Measurements from ENCODE around the gene TP53TG3F. TPM values are rescaled to one million over a fixed set of nuclear protein-coding genes. Genes with fewer than 3 reads are reported as not detected.

The TP53TG3F gene
- not detected in 2 replicates for total RNA-seq (ENCODE audit: low replicate concordance)

GRCh38 chr16:33459312-33459711 lies at the start of gene TP53TG3F:
Gene TP53TG3F (plus strand): TSS chr16:33459612. CDS start chr16:33459680, 68 bp downstream.

Other genes starting within 250 kb of the TP53TG3F start
- gene TP53TG3E, start 155.3 kb upstream of the TP53TG3F start, total RNA-seq (ENCODE audit: low replicate concordance) = not detected in 2 replicates
- gene TP53TG3B, start 98.8 kb upstream of the TP53TG3F start, total RNA-seq (ENCODE audit: low replicate concordance) = 0.08 TPM in 1 of 2 replicates, not detected in the other

Measured in smooth muscle cell of the coronary artery (primary cell).